HG03196 (cell line): ENCODE measurements around the gene EXOSC6.
"Not testable (repeated sequence)": the region's sequence is repeated elsewhere in the genome, so short reads cannot be mapped to it uniquely, and the experiment has no call there.

Source experiments
- ATAC-seq: cut with Tn5 transposase; IDR thresholded peaks from one replicate; pipeline ENCODE4 v1.9.1; 2021; ENCODE audit not compliant: unreplicated experiment

The EXOSC6 gene

GRCh38 chr16:70200063-70200462, 51.7 kb downstream of the EXOSC6 start:
- ATAC-seq = not testable (repeated sequence)

- not testable (repeated sequence) for ATAC-seq
Observed at GRCh38 chr16:70199170-70199569, 52.6 kb downstream of the EXOSC6 start.

GRCh38 chr16:70198666-70199065, 53.1 kb downstream of the EXOSC6 start:
- ATAC-seq = not testable (repeated sequence)

GRCh38 chr16:70198230-70198629, 53.5 kb downstream of the EXOSC6 start:
- ATAC-seq = not testable (repeated sequence)

- ATAC-seq = not testable (repeated sequence)
Observed at GRCh38 chr16:70197611-70198010, 54.1 kb downstream of the EXOSC6 start.
